Measurements from ENCODE around the gene WNT5B. TPM values are rescaled to one million over a fixed set of nuclear protein-coding genes. Genes with fewer than 3 reads are reported as not detected.

WNT5B gene
- total and polyA plus RNA-seq, 2 donors (not counting 3 experiments of a cell fraction or from before 2014, with no cell fraction given): not detected

GRCh38 chr12:1634149-1634548, 5.1 kb downstream of the WNT5B start:
- DNase-seq (ENCODE audit: low read depth, low spot score) (no peak), FAIRE-seq (no peak)
- POLR2A ChIA-PET: no interaction called here
- Histone ChIP-seq H3K27me3 (ENCODE audit: control insufficient read depth in 2 of 2, insufficient read depth in 2 of 2, low read length in 2 of 2) (peaks cover 42 to 47% of the 10 kb centered on the region in 2 experiments), H3K9ac (replicated peaks; ENCODE audit: extremely low read depth, insufficient read depth, low read length) (no peak overlapping the region), H3K4me3 (replicated peaks in 1 of 3; ENCODE audit: insufficient read depth in 1 of 3, low read depth in 1 of 3, low read length in 3 of 3) (no peak overlapping the region), H2AFZ (ENCODE audit: low read depth, low read length) (no peak overlapping the region), H3K9me3 (replicated peaks; ENCODE audit: control insufficient read depth, insufficient read depth, low read length) (no peaks in the 10 kb centered on the region), H3K9me1 (replicated peaks; ENCODE audit: control insufficient read depth, extremely low read depth, insufficient read depth, low read length) (no peaks in the 10 kb centered on the region), H3K27ac (ENCODE audit: insufficient read depth, low read depth, low read length) (no peak overlapping the region), H3K4me1 (ENCODE audit: control insufficient read depth, extremely low read depth, insufficient read depth, low read length) (peaks cover 5% of the 10 kb centered on the region), H3K79me2 (ENCODE audit: control insufficient read depth, insufficient read depth, low read length) (no peaks in the 10 kb centered on the region), H4K20me1 (replicated peaks; ENCODE audit: control insufficient read depth, extremely low read depth, insufficient read depth, low read length) (no peaks in the 10 kb centered on the region), H3K36me3 (ENCODE audit: control insufficient read depth in 2 of 2, extremely low read depth in 1 of 2, insufficient read depth in 2 of 2, low read length in 2 of 2) (no peaks in the 10 kb centered on the region), H3K4me2 (ENCODE audit: insufficient read depth, low read length) (no peak overlapping the region)
- CTCF ChIA-PET: interaction anchor here (0.6 to 6.2 kb wide), 28 partner anchors 10 to 1085 kb away, joined by 3 to 185 read pairs (median 5); partner anchors contain the start of gene ADIPOR2
- intact Hi-C loops (cut with micrococcal nuclease) (loop anchor here (1.0 to 5.0 kb wide), 3 partner anchors 157 to 948 kb away; no protein-coding TSS in a partner anchor), dilution Hi-C loops (cut with MboI; ENCODE audit: extremely low pct_ligation_motif_present, low sequenced_read_pairs) (loop anchor here (25.0 kb wide), 1 partner anchor 303 kb away; no protein-coding TSS in a partner anchor)
- TF ChIP-seq POLR2AphosphoS5 (IDR thresholded peaks at IDR 0.05; ENCODE audit: insufficient read depth, low read depth, low read length) (no peak), JUN (IDR thresholded peaks at IDR 0.05; ENCODE audit: borderline replicate concordance, insufficient read depth, insufficient read length, low read depth) (no peak), CTCF (IDR thresholded peaks at IDR 0.05; ENCODE audit: extremely low read depth in 1 of 2, insufficient read depth in 1 of 2, low read depth in 1 of 2, low read length in 2 of 2) (no peak)
- no TSS peak for BruUV-seq (replicated peaks)

GRCh38 chr12:1634590-1635191, 5.7 kb downstream of the WNT5B start:
- peak; percentile 65 for DNase-seq (ENCODE audit: low read depth, low spot score)
- ChIA-PET POLR2A (interaction anchor here (0.9 kb wide), 1 partner anchor 156 kb away, joined by 3 read pairs; no protein-coding TSS in a partner anchor), CTCF (interaction anchor here (0.6 to 6.2 kb wide), 32 partner anchors 10 to 1084 kb away, joined by 3 to 185 read pairs (median 4); partner anchors contain the start of gene ADIPOR2)
- H3K4me2 ChIP-seq (ENCODE audit: insufficient read depth, low read length): no peak overlapping the region
- no peak overlapping the region for H2AFZ ChIP-seq (ENCODE audit: low read depth, low read length)
- BruUV-seq (replicated peaks): no TSS peak
- dilution Hi-C loops (cut with MboI; ENCODE audit: extremely low pct_ligation_motif_present, low sequenced_read_pairs): loop anchor here (25.0 kb wide), 1 partner anchor 303 kb away; no protein-coding TSS in a partner anchor
- H3K4me1 ChIP-seq (ENCODE audit: control insufficient read depth, extremely low read depth, insufficient read depth, low read length): peaks cover 5% of the 10 kb centered on the region
- no peaks in the 10 kb centered on the region for H3K9me3 ChIP-seq (replicated peaks; ENCODE audit: control insufficient read depth, insufficient read depth, low read length)
- H3K79me2 ChIP-seq (ENCODE audit: control insufficient read depth, insufficient read depth, low read length): no peaks in the 10 kb centered on the region
- H4K20me1 ChIP-seq (replicated peaks; ENCODE audit: control insufficient read depth, extremely low read depth, insufficient read depth, low read length): no peaks in the 10 kb centered on the region
- intact Hi-C loops (cut with micrococcal nuclease): loop anchor here (1.0 to 5.0 kb wide), 3 partner anchors 157 to 948 kb away; no protein-coding TSS in a partner anchor
- H3K4me3 ChIP-seq (replicated peaks in 1 of 3; ENCODE audit: insufficient read depth in 1 of 3, low read depth in 1 of 3, low read length in 3 of 3): no peak overlapping the region
- H3K9me1 ChIP-seq (replicated peaks; ENCODE audit: control insufficient read depth, extremely low read depth, insufficient read depth, low read length): no peaks in the 10 kb centered on the region
- no peak overlapping the region for H3K9ac ChIP-seq (replicated peaks; ENCODE audit: extremely low read depth, insufficient read depth, low read length)
- H3K27me3 ChIP-seq (ENCODE audit: control insufficient read depth in 2 of 2, insufficient read depth in 2 of 2, low read length in 2 of 2): peaks cover 36 to 42% of the 10 kb centered on the region in 2 experiments
- peak; percentile 84 for FAIRE-seq
- no peak overlapping the region for H3K27ac ChIP-seq (ENCODE audit: insufficient read depth, low read depth, low read length)
- no peaks in the 10 kb centered on the region for H3K36me3 ChIP-seq (ENCODE audit: control insufficient read depth in 2 of 2, extremely low read depth in 1 of 2, insufficient read depth in 2 of 2, low read length in 2 of 2)
- TF ChIP-seq JUN (IDR thresholded peaks at IDR 0.05; ENCODE audit: borderline replicate concordance, insufficient read depth, insufficient read length, low read depth) (no peak), EZH2 (IDR thresholded peaks at IDR 0.05; ENCODE audit: borderline replicate concordance, low read depth, low read length, severe bottlenecking) (peak; percentile 52), CTCF (IDR thresholded peaks at IDR 0.05; ENCODE audit: extremely low read depth in 1 of 2, insufficient read depth in 1 of 2, low read depth in 1 of 2, low read length in 2 of 2) (peak; percentile 85 to 87)
